ENCODE measurements around the gene BICD2. TPM values are rescaled to one million over a fixed set of nuclear protein-coding genes. Genes with fewer than 3 reads are reported as not detected.

BICD2 gene
- total RNA-seq, 2 donors from 2014 or later = 6.2 to 9.8 TPM

- Histone ChIP-seq H3K27ac (no peak overlapping the region), H3K4me1 (peaks cover 9% of the 10 kb centered on the region), H3K36me3 (no peaks in the 10 kb centered on the region), H3K27me3 (no peaks in the 10 kb centered on the region), H3K4me3 (no peak overlapping the region), H3K9ac (ENCODE audit: low read depth in 2 of 2, low read length in 2 of 2) (no peak overlapping the region), H3K9me3 (no peaks in the 10 kb centered on the region)
- intact Hi-C loops (cut with DNase I) = no loop called here
- no peak for TF ChIP-seq CTCF (IDR thresholded peaks at IDR 0.05)
- no peak for DNase-seq
Measured at GRCh38 chr9:92759446-92759845, 5.2 kb downstream of the BICD2 start.

- Histone ChIP-seq H3K4me3 (no peak overlapping the region), H3K9ac (ENCODE audit: low read depth in 2 of 2, low read length in 2 of 2) (no peak overlapping the region), H3K27ac (no peak overlapping the region), H3K9me3 (no peaks in the 10 kb centered on the region), H3K4me1 (no peaks in the 10 kb centered on the region), H3K36me3 (no peaks in the 10 kb centered on the region), H3K27me3 (no peaks in the 10 kb centered on the region)
- intact Hi-C loops (cut with DNase I) = no loop called here
- TF ChIP-seq CTCF (IDR thresholded peaks at IDR 0.05) = no peak
- no peak for DNase-seq
Measured at GRCh38 chr9:92756792-92757191, 7.8 kb downstream of the BICD2 start.

GRCh38 chr9:92754091-92754745 lies 10.4 kb downstream of the BICD2 start:
- TF ChIP-seq CTCF (IDR thresholded peaks at IDR 0.05) = no peak
- H3K9me3 ChIP-seq = no peaks in the 10 kb centered on the region
- H3K36me3 ChIP-seq = no peaks in the 10 kb centered on the region
- intact Hi-C loops (cut with DNase I) = no loop called here
- no peak overlapping the region for H3K4me3 ChIP-seq
- no peak overlapping the region for H3K9ac ChIP-seq (ENCODE audit: low read depth in 2 of 2, low read length in 2 of 2)
- no peak overlapping the region for H3K27ac ChIP-seq
- no peak for DNase-seq
- no peaks in the 10 kb centered on the region for H3K4me1 ChIP-seq
- H3K27me3 ChIP-seq = no peaks in the 10 kb centered on the region

DNA sequence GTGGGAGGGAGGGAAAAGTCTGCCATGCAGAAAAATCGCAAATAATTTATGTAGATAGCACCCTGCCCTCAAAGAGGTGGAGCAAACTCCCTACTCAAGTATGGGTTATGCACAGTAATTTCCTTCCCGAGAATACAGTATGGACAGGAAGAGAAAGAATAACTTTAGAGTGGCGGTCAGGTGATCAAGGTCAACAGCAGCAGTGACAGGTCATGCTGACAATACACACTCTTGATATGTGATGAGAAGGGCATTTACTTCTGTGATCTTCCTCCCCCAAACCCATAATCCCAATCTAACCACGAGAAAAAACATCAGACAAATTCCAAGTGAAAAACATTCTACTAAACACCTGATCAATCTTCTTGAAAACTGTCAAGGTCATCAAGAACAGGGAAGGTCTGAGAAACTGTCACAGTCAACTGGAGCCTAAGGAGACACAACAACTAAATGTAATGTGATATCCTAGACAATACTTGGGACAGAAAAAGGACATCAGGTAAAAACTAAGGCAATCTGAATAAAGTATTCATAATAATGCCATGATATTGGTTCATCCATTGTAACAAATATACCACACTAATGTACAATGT lies 11.7 kb downstream of the BICD2 start:
- H3K4me3 ChIP-seq = no peak overlapping the region
- H3K36me3 ChIP-seq = no peaks in the 10 kb centered on the region
- H3K27me3 ChIP-seq = no peaks in the 10 kb centered on the region
- peaks cover 4% of the 10 kb centered on the region for H3K4me1 ChIP-seq
- no peak for TF ChIP-seq CTCF (IDR thresholded peaks at IDR 0.05)
- no peaks in the 10 kb centered on the region for H3K9me3 ChIP-seq
- H3K27ac ChIP-seq = no peak overlapping the region
- intact Hi-C loops (cut with DNase I) = no loop called here
- DNase-seq = no peak
- H3K9ac ChIP-seq (ENCODE audit: low read depth in 2 of 2, low read length in 2 of 2) = no peak overlapping the region

DNA sequence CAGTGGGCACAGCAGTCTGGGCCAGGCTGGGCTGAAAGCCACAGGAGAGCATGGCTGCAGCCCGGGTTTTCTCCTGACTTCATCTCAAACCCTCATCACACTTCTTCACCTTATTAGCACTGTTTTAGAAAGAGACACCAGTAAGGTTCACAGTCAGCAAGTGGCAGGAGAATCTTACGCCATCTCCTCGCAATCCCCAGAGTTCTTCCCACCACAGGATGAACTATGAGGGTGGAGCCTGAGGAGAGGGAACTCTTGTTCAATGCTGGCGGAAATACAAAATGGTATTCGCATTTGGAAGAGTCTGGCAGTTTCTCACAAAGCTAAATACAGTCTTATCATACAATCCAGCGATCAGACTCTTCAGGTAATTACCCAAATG lies 14.7 kb downstream of the BICD2 start:
- H3K4me3 ChIP-seq = no peak overlapping the region
- intact Hi-C loops (cut with DNase I) = no loop called here
- no peak overlapping the region for H3K27ac ChIP-seq
- H3K9ac ChIP-seq (ENCODE audit: low read depth in 2 of 2, low read length in 2 of 2) = peak overlapping the region in 1 of 2 donors; percentile 12
- no peaks in the 10 kb centered on the region for H3K27me3 ChIP-seq
- H3K9me3 ChIP-seq = no peaks in the 10 kb centered on the region
- no peak for TF ChIP-seq CTCF (IDR thresholded peaks at IDR 0.05)
- no peaks in the 10 kb centered on the region for H3K36me3 ChIP-seq
- no peak for DNase-seq
- peaks cover 4% of the 10 kb centered on the region for H3K4me1 ChIP-seq
